GM21825 (cell line): ENCODE measurements around the gene CD72.
A peak's percentile ranks its signal among the peaks of the same experiment; 100 is the strongest.
"Not testable (repeated sequence)": the region's sequence is repeated elsewhere in the genome, so short reads cannot be mapped to it uniquely, and the experiment has no call there.

ENCODE experiments used
- ATAC-seq: cut with Tn5 transposase; IDR thresholded peaks from one replicate; pipeline ENCODE4 v1.9.1; 2021; ENCODE audit warnings: mild to moderate bottlenecking, moderate library complexity; ENCODE audit not compliant: unreplicated experiment

Gene CD72

DNA sequence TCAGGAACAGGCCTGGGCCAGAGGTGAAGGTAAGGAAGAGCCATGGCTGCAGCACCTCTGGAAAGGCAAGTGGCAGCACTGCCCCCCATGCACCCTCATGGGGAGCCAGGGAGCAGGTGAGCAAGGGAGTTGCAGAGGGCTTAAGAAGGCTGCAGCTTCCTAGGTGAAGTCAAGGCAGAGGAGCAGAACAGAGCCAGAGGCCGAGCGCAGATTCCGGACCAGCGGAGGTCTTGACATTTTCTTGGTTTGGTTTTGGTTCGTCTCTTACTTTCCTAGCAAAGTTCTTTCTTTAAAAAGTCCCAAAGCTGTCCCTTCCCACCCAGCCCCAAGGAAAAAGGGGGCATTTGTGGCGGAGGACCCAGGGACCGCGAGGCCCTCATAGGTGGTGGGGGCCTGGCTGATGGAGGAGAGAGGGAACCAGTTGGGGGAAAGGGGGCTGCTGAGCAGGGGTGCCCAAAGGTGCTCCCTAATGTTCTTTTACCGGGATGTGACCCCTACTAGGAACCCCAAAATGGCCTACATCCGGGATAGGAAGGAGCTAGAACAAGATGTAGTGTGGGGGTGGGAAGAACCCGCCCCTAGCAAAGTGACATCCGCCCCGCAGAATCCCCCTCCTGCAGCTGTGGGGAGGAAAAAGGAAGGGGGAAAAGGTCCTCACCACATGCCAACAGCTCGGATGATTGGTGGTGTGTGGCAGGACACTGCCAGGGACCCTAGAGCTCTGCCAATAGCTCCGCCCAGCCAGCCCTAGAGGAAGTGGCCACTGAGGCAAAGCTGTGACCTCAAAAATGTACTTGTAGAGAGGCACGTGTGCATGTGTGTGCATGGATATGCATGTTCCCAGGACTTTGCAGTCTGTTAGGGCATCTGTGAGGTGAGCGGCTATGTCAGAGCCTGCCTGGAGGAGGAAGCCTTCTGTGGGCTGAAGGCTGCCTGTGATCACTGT is 914 bp upstream of the CD72 start:
- ATAC-seq, result peak; percentile 59

DNA sequence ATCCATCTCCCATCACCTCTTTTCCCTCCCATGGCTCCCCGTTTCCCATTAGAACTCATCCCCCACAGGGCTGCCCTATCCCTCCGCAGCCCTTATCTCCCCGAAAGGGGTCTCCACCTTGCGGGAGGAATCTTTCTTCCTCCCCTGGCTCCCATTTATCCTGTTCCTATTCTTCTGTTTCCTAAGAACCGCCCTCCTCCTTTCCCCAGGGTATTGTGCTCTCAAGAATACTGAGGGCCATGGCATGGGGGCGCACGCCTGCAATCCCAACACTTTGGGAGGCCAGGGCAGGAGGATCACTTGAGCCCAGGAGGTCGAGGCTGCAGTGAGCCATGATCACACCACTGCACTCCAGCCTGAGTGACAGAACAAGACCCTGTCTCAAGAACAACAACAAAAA is 665 bp downstream of the CD72 start:
- no peak for ATAC-seq

DNA sequence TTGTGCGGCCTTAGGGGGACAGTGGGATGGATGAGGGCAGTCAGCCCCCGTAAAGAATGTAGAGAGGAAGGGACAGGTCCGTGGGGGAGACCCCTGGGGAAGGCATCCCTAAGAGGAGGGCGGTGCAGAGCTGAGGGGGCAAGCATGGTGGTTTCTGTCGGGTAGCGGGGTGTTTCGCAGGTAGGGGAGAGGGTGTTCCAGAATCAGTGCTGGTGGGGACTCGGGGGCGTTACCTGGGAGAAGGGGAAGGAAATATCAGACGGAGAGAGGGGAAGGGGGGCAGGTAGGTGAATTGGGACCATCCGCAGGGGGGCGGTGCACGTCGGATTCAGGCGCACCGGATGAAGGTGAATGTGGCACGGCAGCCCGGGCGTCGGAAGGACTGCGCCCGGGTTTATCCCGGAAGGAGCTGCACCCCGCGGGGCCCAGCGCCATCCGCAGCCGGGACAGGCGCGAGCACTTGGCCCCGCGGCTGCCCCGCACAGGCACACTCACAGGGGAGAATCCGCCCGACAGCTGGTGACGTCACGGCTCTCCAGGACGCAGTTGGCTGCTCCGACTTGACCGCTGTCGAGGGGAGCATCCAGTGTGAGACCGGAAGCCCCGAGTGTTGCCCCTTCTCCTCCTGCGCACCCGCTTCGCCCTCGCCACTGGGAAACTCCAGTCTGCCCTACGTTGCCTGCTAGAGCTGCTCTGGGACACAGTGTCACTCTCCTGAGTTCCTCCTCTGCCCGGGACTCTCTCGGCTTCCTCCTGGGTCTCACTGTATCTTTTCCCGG is 1.3 kb downstream of the CD72 start:
- no peak for ATAC-seq

DNA sequence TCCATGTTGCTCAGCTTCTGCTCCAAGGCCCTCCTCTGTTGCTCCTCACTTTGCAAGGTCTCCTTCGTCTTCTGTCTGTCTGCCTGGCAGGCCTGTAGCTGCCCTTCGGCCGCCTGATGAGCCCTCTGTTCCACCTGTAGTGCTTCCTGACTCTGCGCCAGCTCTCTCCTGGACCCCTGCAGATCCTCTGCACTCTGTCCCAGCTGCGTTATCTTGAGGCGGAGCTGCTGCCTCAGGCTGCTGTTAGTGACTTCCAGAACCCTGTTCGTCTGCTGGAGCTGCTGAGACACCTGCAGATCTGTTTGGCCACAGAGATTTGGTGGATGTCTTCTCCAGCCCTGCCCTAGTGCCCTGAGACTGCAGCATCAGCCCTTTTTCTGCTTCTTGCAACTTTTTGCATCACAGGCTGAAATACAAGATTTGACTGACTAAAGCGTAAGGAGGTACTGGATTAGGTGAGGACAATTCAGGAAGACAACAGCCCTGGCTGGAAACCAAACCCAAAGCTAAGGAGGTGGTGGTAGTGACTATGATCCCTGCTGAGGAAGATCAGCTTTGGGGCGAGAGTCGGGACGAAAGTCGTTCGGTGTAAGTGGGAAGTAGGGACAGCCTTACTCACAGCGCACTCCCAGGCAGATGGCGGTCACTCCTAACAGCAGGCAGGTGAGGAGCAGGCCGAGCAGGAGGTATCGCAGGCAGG is 2.1 kb downstream of the CD72 start:
- no peak for ATAC-seq

DNA sequence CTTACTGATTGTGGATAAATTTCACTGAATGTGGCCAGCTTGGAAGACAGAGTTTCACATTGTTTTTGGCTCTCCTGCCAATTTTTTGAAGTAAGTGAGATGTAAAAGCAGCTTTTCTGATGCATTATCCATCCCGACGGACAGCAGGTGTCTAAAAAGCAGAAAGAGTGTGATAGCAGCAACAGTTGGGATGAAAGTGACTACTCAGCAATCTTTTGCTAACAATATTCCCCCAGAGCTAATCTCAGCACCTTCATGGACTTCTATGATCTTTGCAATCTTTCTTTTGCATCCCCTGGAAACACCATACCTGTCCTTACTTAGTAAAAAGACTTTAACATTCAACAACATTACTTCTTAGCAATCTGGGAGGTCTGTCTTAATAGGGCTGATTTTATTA is 5.4 kb downstream of the CD72 start:
- no peak for ATAC-seq

DNA sequence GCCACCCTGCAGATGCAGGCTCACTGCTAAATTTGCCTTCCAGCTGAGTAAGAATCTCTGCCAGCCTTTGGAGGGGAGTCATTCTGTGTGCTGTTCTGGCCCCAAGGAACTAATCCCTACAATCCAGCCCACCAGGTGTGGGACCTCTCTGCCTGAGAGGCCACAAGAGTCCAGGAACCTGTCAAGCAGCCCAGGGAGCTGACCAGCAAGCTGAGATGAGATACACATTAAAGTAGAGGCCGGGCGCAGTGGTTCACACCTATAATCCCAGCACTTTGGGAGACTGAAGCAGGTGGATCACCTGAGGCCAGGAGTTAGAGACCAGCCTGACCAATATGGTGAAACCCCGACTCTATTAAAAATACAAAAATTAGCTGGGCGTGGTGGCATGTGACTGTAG is 6.1 kb downstream of the CD72 start:
- not testable (repeated sequence) for ATAC-seq

DNA sequence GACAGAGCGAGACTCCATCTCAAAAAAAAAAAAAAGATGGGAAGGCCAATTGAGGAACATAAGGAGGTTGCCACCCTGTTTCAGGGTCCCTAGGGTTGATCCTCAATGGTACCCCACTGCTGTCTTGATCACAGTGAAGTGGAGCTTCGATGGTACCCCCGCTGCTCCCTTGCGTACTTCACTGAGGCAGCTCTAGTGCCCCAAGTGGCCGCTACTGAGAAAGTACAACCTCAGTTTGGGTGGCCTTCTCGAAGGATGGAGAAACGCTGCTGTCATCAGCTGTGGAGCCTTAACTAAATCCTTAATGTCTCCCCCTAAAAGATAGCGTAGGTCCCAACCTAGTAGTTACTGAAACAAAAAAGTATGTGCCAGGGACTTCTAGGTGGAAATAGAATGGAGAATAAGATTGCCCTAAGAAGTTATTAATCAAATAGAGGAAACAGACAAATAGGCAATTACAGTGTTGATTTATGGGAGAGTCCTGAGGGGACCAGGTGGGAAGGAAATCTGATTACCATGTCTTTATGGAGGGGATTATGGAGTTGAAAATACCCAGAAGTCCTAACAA is 6.9 kb downstream of the CD72 start:
- ATAC-seq, result no peak

DNA sequence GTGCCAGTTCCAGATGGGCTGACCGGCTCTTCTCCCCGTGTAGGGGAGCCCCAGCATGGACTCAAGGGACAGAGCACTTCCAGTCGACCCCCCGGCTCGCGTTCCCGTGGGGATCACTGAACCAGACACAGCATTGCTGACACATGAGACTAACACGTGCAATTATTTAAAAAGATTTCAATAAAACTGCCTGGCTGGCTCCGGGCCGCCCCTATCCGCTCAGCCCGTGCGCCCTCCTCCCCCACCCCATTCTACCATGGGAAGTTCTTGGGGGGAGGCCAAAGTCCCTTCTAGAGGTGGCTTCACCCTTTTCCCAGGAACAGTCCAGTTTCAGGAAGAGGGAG is 8.4 kb downstream of the CD72 start:
- ATAC-seq, result no peak

DNA sequence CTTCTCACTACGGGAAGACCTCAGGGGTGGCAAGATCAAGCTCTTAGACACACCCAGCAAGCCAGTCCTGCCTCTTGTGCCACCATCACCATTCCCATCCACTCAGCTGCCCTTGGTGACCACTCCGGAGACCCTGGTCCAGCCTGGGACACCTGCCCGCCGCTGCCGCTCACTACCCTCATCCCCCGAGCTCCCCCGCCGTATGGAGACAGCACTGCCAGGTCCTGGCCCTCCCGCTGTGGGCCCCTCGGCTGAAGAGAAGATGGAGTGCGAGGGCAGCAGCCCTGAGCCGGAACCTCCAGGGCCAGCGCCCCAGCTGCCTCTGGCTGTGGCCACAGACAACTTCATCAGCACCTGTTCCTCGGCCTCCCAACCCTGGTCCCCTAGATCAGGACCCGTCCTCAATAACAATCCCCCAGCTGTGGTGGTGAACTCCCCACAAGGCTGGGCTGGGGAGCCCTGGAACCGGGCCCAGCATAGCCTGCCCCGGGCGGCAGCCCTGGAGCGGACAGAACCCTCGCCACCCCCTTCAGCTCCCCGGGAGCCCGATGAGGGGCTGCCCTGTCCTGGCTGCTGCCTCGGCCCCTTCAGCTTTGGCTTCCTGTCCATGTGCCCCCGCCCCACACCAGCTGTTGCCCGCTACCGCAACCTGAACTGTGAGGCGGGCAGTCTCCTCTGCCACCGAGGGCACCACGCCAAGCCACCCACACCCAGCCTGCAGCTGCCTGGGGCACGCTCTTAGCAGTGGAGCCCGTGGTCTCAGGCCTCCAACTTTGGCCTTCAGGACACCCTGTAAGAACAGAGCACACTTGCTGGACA is 9.0 kb downstream of the CD72 start:
- ATAC-seq, result no peak

DNA sequence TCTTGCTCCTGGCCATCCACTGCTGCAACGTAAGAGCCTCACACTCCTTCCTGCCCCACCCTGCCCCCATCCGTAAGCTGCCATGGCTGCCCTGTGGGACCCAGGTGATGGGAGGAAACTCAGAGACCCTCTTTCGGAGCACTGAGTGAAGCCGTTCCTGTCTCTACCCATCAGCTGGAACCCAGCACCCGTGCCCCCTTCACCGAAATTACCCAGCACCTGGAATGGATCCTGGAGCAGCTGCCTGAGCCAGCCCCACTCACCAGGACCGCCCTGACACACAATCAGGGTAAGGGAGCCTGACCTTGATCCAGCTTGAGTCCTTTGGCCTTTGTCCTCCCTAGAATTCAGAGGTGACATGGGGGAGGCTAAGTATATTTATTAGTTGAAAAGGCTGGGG is 10.0 kb downstream of the CD72 start:
- ATAC-seq, result no peak

DNA sequence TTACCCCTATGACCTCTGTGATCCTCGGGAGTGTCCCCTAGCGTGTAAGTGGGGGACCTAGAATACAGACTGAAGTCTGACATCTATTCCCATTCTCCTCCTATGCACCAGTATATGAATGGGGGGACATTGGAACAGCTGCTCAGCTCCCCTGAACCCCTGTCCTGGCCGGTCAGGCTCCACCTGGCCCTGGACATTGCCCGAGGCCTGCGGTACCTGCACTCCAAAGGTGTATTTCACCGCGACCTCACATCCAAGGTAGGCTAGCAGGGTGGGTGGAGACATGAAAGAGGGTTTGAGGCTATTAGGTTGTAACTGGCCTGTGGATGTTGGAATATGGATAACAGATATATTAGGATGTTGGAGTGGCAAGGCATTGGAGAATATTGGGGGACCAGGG is 11.5 kb downstream of the CD72 start:
- ATAC-seq, result no peak

DNA sequence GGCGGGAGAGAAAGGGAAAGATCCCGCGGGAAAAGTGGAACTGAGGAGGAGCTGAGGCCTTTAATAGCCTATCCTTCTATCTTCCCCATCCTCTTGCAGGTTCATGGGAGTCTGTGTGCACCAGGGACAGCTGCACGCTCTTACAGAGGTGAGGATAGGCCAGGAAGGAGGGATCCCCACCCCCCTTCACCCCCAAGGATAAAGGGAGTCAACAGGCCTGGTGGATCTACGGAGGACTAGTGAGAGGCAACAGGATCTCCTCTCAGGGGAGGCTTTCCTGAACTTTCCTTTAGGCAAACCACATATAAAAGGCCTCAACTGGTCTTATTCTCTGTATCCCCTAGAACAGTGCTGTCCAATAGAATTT is 12.1 kb downstream of the CD72 start:
- ATAC-seq, result no peak

DNA sequence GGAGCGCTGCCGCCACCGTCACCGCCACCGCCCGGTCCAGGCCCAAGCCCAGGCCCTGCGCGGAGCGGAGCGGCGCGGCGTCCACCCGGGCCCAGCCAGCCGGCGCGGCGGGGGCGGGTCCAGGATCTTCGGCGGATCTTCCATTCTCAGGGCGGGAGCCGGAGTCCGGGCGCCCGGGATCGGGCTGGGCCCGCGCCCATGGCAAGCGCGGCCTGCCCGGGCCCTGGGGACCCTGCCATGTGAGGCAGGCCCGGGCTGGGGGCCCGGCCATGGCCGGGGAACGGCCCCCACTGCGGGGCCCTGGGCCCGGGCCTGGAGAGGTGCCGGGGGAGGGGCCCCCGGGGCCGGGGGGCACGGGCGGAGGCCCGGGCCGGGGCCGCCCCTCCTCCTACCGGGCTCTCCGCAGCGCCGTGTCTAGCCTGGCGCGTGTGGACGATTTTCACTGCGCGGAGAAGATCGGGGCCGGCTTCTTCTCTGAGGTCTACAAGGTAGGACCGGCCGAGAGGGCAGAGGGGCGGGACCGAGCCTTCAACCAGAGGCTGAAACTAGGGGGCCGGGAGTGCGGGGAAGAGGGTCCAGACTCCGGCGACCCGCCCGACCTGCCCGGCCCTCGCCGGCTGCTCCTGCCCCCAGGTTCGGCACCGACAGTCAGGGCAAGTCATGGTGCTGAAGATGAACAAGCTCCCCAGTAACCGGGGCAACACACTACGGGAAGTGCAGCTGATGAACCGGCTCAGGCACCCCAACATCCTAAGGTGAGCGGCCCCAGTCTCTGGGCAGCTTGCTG is 12.7 kb downstream of the CD72 start:
- ATAC-seq, result peak; percentile 5

DNA sequence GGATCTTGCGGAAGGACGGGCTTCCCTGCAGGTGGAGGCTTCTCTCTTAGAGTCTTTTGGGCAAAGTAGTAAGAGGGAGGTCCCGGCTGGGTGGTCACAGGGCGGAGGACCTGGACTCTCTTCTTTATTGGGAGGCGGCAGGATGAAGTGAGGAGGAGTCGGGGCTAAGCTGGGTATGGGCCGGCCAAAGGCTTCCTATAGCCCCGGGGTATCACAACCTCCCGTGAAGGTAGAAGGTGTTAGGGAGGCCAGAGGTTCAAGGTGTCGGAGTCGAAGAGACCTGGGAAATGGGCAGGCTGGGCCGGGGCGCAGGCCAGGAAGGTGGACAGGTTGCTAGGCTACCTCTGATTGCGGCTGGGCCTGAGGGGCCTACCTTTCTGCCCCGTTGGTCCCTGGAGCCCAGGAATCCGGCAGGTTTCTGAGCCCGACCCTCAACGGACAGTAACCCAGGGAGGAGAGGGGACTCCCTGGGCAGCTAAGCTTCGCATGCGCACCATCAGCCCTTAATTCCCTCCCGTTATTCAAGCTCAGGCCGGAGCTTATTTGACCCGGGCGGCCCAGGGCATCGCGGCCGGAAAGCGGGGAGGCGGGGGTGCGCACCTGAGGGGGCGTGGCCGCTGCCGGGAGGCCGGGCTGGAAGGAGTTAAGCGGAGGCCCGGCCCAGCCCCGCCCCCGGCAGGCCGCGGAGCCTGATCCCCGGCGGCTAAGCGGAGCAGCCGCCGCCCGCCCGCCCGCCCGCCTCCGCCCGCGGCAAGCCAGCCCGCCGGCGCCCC is 13.4 kb downstream of the CD72 start, which contains the start of gene TESK1:
TSS of gene TESK1 (plus strand) at position 685 of the 773 bp plus-strand sequence. CDS start 358 bp downstream, outside the sequence.
- ATAC-seq, result peak; percentile 50

DNA sequence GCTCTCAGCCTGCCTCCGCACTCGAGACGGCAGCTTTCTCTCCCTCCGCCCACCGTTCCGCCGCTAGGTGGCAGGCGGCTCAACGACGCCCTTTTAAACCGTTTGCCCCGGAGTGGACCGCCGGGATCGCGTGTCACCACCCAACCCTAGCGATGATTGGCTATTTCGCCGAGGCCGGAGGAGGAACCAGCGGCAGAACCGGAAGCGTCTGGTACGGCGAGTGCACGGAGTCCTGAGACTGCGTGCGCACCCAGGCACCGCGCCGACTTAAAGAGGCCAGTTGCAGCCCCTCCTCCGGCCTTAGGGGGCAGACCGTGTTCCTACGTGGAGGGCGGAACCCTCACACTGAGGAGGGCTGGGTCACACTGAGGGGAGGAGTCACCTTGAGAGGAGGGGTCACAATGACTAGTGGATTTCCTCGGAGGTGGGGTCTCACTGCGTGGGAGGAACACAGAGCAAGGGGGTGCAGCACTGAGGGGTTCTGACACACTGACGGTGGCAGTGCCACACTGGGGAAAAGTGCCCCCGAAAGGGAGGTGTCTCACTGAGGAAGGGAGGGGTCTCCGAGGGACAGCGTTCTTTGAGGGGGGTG is 14.1 kb downstream of the CD72 start:
- peak; percentile 87 for ATAC-seq

DNA sequence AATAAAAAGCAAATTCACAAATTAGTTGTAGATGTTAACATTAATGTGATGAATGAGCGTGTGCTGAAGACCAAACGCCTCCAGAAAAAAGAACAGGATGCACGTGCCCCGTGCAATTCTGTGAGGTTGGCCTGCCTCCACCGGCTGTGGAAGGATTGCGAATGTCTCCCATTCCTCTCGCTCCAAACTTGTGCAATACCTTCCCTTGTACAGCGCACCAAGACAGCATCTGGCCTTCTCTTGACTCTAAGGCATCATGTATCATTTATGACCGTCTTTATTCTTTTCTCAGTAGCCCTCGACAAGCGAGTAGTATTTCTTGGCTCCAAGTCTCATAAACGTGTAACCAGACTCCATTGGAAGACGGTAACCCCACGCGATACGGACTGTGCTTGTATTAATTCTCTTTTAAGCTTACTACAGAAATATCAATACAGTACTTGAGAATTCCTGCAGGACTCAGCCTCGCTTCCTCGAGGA is 14.7 kb downstream of the CD72 start:
- ATAC-seq, result no peak

DNA sequence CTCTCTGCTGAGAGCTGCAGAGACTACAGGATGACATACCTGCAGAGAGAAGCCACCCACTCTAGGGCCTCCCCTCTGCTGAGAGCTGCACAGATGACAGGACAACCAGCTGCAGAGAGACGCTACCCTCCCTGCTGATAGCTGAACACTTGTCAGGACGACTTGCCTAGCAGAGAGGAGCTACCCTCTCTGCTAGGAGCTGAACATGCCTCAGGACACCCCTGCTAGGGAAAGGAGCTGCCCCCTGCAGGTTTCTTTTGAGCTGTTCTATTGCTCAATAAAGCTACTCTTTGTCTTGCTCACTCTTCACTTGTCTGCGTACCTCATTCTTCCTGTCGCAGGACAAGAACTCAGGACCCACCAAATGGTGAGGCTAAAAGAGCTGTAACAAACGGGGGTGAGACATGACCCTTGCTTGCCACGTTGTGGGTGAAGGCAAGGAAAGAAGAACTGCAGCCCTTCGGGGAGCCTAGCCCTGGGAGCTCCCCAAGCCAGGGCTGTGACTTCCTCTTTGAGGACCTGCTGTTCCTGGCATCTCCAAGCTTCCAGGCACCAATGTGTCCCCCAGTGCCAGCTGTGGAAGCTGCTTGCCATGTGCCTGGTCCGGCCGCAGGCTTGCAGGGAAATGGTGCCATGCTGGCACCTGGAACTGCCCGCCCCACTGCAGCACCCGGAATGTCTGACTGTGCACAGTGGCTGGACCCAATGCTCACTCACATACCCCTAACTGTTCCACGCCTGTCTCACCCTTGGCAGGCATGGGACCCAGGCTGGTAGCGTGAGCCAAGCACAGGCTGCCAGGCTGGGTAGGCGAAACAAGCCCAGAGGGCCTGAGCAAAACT is 18.2 kb downstream of the CD72 start:
- no peak for ATAC-seq
